Mucosa of rectum (tissue), 2 donors: ENCODE measurements around the gene RALGDS.

Source experiments
- H3K27ac ChIP-seq, 2 donors: one replicate each; pipeline ENCODE4 v1.7.0; 2013; ENCODE audit warnings: inconsistent platforms in 2 of 2, low read depth in 2 of 2, low read length in 2 of 2
- H3K27me3 ChIP-seq, 2 donors: one replicate each; pipeline ENCODE4 v1.7.0; 2013; ENCODE audit warnings: low read length in 2 of 2; ENCODE audit not compliant: control insufficient read depth in 2 of 2, insufficient read depth in 2 of 2
- H3K36me3 ChIP-seq, 2 donors: one replicate each; pipeline ENCODE4 v1.7.0; 2013; ENCODE audit warnings: low read length in 2 of 2; ENCODE audit not compliant: control insufficient read depth in 2 of 2, insufficient read depth in 2 of 2
- H3K4me1 ChIP-seq, 2 donors: one replicate each; pipeline ENCODE4 v1.7.0; 2013; ENCODE audit warnings: low read length in 2 of 2, mild to moderate bottlenecking in 1 of 2; ENCODE audit not compliant: control insufficient read depth in 2 of 2, insufficient read depth in 2 of 2
- H3K4me3 ChIP-seq, 2 donors: one replicate each; pipeline ENCODE4 v1.7.0; 2013; ENCODE audit warnings: low read length in 2 of 2
- H3K9ac ChIP-seq, 2 donors: one replicate each; pipeline ENCODE4 v1.7.0; 2013; ENCODE audit warnings: low read length in 2 of 2, low read depth in 1 of 2, mild to moderate bottlenecking in 1 of 2
- H3K9me3 ChIP-seq, 2 donors: one replicate each; pipeline ENCODE4 v1.7.0; 2013; ENCODE audit warnings: low read length in 2 of 2; ENCODE audit not compliant: control insufficient read depth in 2 of 2
- donor health status: healthy.
- donor health status: Normal muscosa, but diverticular disease.

RALGDS gene

GRCh38 chr9:133151601-133152525 is 30.8 kb upstream of the RALGDS start:
- H3K27me3 ChIP-seq, result no peaks in the 10 kb centered on the region
- no peak overlapping the region for H3K4me3 ChIP-seq
- H3K9ac ChIP-seq, result no peak overlapping the region
- no peak overlapping the region for H3K27ac ChIP-seq
- peaks cover 19 to 22% of the 10 kb centered on the region in 2 donors for H3K4me1 ChIP-seq
- H3K9me3 ChIP-seq, result no peaks in the 10 kb centered on the region
- no peaks in the 10 kb centered on the region for H3K36me3 ChIP-seq

GRCh38 chr9:133151041-133151440 is 30.0 kb upstream of the RALGDS start:
- no peak overlapping the region for H3K9ac ChIP-seq
- no peak overlapping the region for H3K27ac ChIP-seq
- no peaks in the 10 kb centered on the region for H3K27me3 ChIP-seq
- H3K9me3 ChIP-seq, result no peaks in the 10 kb centered on the region
- no peak overlapping the region for H3K4me3 ChIP-seq
- peaks cover 19 to 22% of the 10 kb centered on the region in 2 donors for H3K4me1 ChIP-seq
- H3K36me3 ChIP-seq, result no peaks in the 10 kb centered on the region

- H3K4me3 ChIP-seq, result peak overlapping the region; percentile 87 to 92
- H3K9me3 ChIP-seq, result no peaks in the 10 kb centered on the region
- H3K36me3 ChIP-seq, result peaks cover 0 to 2% of the 10 kb centered on the region in 2 donors
- H3K4me1 ChIP-seq, result peaks cover 24 to 35% of the 10 kb centered on the region in 2 donors
- H3K27me3 ChIP-seq, result no peaks in the 10 kb centered on the region
- H3K9ac ChIP-seq, result peak overlapping the region; percentile 85 to 97
- peak overlapping the region; percentile 87 to 90 for H3K27ac ChIP-seq
Measured at GRCh38 chr9:133149130-133150015, 28.3 kb upstream of the RALGDS start.

DNA sequence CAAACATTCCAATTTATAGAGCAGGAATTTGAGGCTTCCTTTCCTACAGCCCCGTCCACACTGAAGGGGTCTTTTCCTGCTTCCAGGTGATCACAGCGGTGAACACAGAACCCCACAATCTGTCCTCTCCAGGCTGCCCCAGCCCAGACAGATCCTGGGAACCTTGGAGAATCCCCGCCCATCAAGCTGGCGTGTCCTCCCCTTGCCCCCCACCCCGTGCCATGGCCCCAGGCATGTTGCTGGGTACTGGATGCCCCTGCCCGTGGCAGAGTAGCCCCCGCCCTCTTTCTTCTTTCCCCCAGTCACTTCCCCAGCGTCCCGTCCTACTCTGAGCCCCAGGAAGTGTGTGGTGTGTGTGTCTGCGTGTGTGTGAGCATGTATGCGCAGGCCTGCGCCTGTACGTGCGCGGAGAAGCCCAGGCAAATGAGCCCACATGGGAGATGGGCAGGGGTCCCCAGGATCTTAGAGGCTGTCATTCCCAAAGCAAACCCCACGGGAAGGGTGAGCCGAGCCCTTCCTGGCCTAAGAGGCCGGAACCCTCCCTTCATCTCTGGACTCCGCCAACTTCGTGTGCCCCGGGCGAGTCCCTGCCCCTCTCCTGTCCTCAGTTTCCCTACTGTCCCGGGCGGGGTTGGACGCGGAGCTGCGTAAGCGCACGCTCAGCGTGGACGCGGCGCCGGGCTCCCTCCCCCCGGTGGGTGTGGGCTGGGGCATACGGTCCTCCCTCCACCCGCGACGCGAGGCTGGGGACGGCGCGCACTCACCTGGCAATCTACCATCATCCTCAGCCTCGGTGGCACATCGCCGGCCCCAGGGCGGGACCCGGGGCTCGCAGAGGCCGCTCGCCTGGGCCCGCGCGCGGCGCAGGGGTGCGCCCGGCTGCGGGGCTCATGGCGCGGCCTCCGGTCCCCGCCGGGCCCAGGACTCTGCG is 27.4 kb upstream of the RALGDS start:
- Histone ChIP-seq H3K27me3 (no peaks in the 10 kb centered on the region), H3K4me1 (peaks cover 30 to 40% of the 10 kb centered on the region in 2 donors), H3K9me3 (no peaks in the 10 kb centered on the region), H3K36me3 (peaks cover 0 to 2% of the 10 kb centered on the region in 2 donors), H3K4me3 (peak overlapping the region; percentile 87 to 92), H3K9ac (peak overlapping the region; percentile 85 to 97), H3K27ac (peak overlapping the region; percentile 77 to 90)

DNA sequence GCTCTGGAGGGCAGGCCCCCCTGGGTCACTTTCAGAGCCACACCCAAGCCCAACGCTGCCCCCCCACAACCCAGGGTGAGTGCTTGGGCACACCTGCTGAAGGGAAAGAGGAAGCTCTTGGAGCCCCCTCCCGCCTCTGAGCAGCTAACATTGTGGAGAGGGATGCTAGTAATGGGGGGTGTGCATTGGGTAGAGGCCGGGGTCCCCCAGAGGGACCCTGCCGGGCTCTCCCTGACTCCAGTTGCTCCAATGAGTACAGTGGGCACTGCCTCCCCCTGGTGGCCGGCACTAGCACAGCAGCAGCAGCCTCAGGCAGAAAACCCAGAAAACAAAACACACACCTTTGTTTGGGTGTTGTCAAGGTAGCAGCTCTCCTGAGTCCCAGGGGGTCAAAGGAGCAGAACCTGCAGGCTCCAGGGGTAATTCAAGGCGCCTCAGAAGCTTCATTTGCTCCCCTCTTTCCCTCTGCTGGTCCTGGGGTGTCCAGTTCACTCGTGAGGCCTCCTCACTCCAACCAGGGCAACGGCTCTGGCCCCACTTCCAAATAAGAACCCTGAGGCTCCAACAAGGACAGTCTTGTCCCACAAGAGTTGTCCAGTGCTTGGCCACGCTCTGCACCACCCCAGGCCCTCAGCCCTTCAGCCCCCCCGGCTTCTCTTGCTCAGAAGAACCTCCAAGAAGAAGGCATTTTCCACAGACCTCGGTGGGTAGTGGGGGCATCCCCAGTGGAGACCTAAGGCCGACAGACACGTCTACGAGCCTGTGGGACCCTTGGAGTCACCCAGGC is 26.6 kb upstream of the RALGDS start:
- H3K9me3 ChIP-seq, result no peaks in the 10 kb centered on the region
- H3K4me3 ChIP-seq, result peak overlapping the region; percentile 87 to 92
- H3K36me3 ChIP-seq, result peaks cover 0 to 2% of the 10 kb centered on the region in 2 donors
- peak overlapping the region; percentile 85 to 97 for H3K9ac ChIP-seq
- H3K27ac ChIP-seq, result peak overlapping the region; percentile 77 to 90
- peaks cover 38 to 48% of the 10 kb centered on the region in 2 donors for H3K4me1 ChIP-seq
- no peaks in the 10 kb centered on the region for H3K27me3 ChIP-seq

GRCh38 chr9:133146746-133147411 is 25.8 kb upstream of the RALGDS start:
- Histone ChIP-seq H3K27me3 (no peaks in the 10 kb centered on the region), H3K4me3 (peak overlapping the region in 1 of 2 donors; percentile 87), H3K27ac (peak overlapping the region in 1 of 2 donors; percentile 90), H3K9me3 (no peaks in the 10 kb centered on the region), H3K36me3 (peaks cover 0 to 2% of the 10 kb centered on the region in 2 donors), H3K9ac (peak overlapping the region in 1 of 2 donors; percentile 97), H3K4me1 (peaks cover 46 to 55% of the 10 kb centered on the region in 2 donors)

DNA sequence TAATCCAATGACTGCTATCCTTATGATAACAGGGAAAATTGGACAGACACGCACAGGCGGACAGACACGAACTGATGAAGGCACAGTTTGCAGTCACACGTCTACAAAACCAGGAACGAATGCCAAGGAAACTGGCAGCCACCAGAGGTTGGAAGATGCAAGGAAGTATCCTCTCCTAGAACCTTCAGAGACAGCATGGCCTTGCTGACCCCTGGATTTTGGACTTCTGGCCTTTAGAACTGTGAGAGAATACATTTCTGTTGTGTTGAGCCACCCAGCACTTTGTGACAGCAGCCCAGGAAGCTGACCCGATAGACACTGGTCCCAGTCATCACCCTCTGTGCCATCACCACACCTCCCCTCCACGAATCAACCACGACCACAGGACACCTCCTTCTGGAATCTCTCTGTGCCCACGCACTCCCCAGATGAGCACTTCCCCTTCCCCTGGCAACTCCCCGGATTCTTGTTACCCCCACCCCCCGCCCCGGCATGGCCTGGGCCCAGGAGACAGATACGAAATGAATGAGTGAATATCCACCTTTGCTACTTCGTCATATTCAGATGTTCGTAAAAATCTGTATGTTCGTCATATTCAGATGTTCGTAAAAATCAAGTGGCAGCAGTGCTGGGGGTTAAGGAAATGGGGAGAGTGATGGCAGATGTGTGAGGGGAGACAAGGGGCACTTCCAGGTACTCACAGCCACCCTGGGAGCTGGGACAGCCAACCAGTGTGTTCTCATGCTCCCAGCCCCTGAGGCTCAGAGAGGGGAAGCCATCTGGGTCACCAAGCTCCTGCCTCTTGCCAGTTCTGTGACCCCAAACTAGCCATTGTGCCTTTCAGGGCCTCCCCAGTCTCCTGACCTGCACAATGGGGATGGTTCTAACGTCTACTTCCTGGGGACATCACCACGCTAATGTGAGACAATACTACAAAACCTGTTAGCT is 24.1 kb upstream of the RALGDS start:
- peaks cover 0 to 2% of the 10 kb centered on the region in 2 donors for H3K36me3 ChIP-seq
- H3K27ac ChIP-seq, result peak overlapping the region; percentile 70 to 92
- H3K9ac ChIP-seq, result peak overlapping the region; percentile 48 to 69
- no peaks in the 10 kb centered on the region for H3K27me3 ChIP-seq
- peak overlapping the region; percentile 55 to 64 for H3K4me3 ChIP-seq
- no peaks in the 10 kb centered on the region for H3K9me3 ChIP-seq
- peaks cover 52 to 68% of the 10 kb centered on the region in 2 donors for H3K4me1 ChIP-seq
